K562 (cell line): ENCODE measurements around the gene PCP2. TPM values are rescaled to one million over a fixed set of nuclear protein-coding genes. Genes with fewer than 3 reads are reported as not detected.

Experiments used
- ATF1 ChIP-seq, 2 experiments: fragments of 450-650 bp in 1 of 2; IDR thresholded peaks; 2 replicates each; pipeline ENCODE4 v1.6.1; 2016; ENCODE audit warnings: missing compliant biosample characterization in 1 of 2, missing genetic modification characterization in 1 of 2
- CHCHD3 ChIP-seq: fragments of 250-450 bp; sonication (Bioruptor Pico); IDR thresholded peaks from 2 replicates; pipeline ENCODE4 v2.1.2; 2022; ENCODE audit warnings: mild to moderate bottlenecking
- CREB3 ChIP-seq: fragments of 450-650 bp; conservative IDR thresholded peaks from 2 replicates; pipeline ENCODE4 v1.6.1; 2016; ENCODE audit warnings: missing genetic modification characterization, low read depth, mild to moderate bottlenecking, missing compliant biosample characterization, moderate library complexity
- ESRRA ChIP-seq: fragments of 450-650 bp; IDR thresholded peaks from 2 replicates; pipeline ENCODE4 v1.6.1; 2014; ENCODE audit warnings: low read depth, mild to moderate bottlenecking, moderate library complexity, borderline replicate concordance
- FOXK2 ChIP-seq, 2 experiments: fragments of 450-650 bp; IDR thresholded peaks in 1 of 2; conservative IDR thresholded peaks in 1 of 2; 2 replicates each; pipeline ENCODE4 v1.6.1; 2016; ENCODE audit warnings: low read depth in 2 of 2, mild to moderate bottlenecking in 1 of 2
- HDAC2 ChIP-seq: fragments of 450-650 bp; IDR thresholded peaks from 2 replicates; pipeline ENCODE4 v1.6.1; 2016; ENCODE audit warnings: mild to moderate bottlenecking
- NR0B1 ChIP-seq: fragments of 450-650 bp; IDR thresholded peaks from one replicate; pipeline ENCODE4 v1.6.1; 2018; ENCODE audit warnings: mild to moderate bottlenecking, moderate library complexity; ENCODE audit not compliant: partially characterized antibody
- NR2C1 ChIP-seq, 2 experiments: fragments of 450-650 bp; IDR thresholded peaks; 2 replicates each; pipeline ENCODE4 v1.6.1; 2017; ENCODE audit warnings: mild to moderate bottlenecking in 2 of 2, antibody characterized with exemption in 1 of 2, inconsistent platforms in 1 of 2, missing compliant biosample characterization in 1 of 2, missing genetic modification characterization in 1 of 2
- PRDM10 ChIP-seq: fragments of 450-650 bp; IDR thresholded peaks from 2 replicates; pipeline ENCODE4 v1.6.1; 2018; ENCODE audit not compliant: partially characterized antibody
- RBFOX2 ChIP-seq: fragments of 200-400 bp; formaldehyde crosslinking; IDR thresholded peaks from 2 replicates; pipeline ENCODE4 v1.6.1; 2017; ENCODE audit warnings: low read depth, mild to moderate bottlenecking, low read length, moderate library complexity
- RBM25 ChIP-seq: fragments of 200-400 bp; formaldehyde crosslinking; IDR thresholded peaks from 2 replicates; pipeline ENCODE4 v1.6.1; 2018; ENCODE audit warnings: low read length, low read depth, moderate library complexity; ENCODE audit not compliant: severe bottlenecking
- RCOR1 ChIP-seq, 2 experiments: IDR thresholded peaks; 2 replicates each; pipeline ENCODE4 v1.6.1; 2012; ENCODE audit warnings: low read depth in 2 of 2, low read length in 2 of 2, borderline replicate concordance in 1 of 2, improper control_type of control experiment in 1 of 2
- RFX7 ChIP-seq: fragments of 250-450 bp; sonication (Bioruptor Pico); IDR thresholded peaks from 2 replicates; pipeline ENCODE4 v1.5.1; 2021; ENCODE audit warnings: mild to moderate bottlenecking
- RUNX1 ChIP-seq: sonication (generic); IDR thresholded peaks from 2 replicates; pipeline ENCODE4 v1.6.1; 2016; ENCODE audit warnings: antibody characterized with exemption, low read depth
- SMAD2 ChIP-seq: fragments of 150-350 bp; IDR thresholded peaks from 2 replicates; pipeline ENCODE4 v1.6.1; 2014; ENCODE audit warnings: low read depth, mild to moderate bottlenecking, low read length
- TAF7 ChIP-seq: fragments of 450-650 bp; IDR thresholded peaks from 2 replicates; pipeline ENCODE4 v1.6.1; 2016; ENCODE audit warnings: missing genetic modification characterization, missing compliant biosample characterization
- TCF3 ChIP-seq: sonication (generic); formaldehyde crosslinking; IDR thresholded peaks from 2 replicates; pipeline ENCODE4 v1.4.0; 2020; ENCODE audit warnings: mild to moderate bottlenecking, missing genetic modification reagents
- TEAD4 ChIP-seq, 2 experiments: sonication (generic) in 1 of 2; formaldehyde crosslinking in 1 of 2; IDR thresholded peaks; 2 replicates each; pipeline versions ENCODE4 v1.6.1 to v1.8.0; 2012 to 2022; ENCODE audit warnings: borderline replicate concordance in 1 of 2, inconsistent platforms in 1 of 2, low read length in 1 of 2, mild to moderate bottlenecking in 1 of 2, missing genetic modification reagents in 1 of 2
- TRIM24 ChIP-seq, 2 experiments: fragments of 450-650 bp; IDR thresholded peaks; 2 replicates each; pipeline ENCODE4 v1.6.1; 2016
- ZNF197 ChIP-seq: fragments of 200-800 bp; sonication (Bioruptor generic); IDR thresholded peaks from 2 replicates; pipeline ENCODE4 v1.6.1; 2016; ENCODE audit warnings: low read depth, missing genetic modification characterization, missing compliant biosample characterization
- polyA plus RNA-seq, 8 experiments: library from polyadenylated mRNA; depleted of rRNA in 4 of 8; stranded (reverse) in 5 of 8; unstranded in 3 of 8; fragments of >200 nt; fragmentation: Nextera tagmentation in 2 of 8; fragmentation: Illumina TruSeq in 1 of 8; extraction: Ambion mirVana in 2 of 8; extraction: Trizol in 1 of 8; gene quantifications; 2 replicates each; pipeline versions ENCODE4 v1.2.1 to v1.2.3, GENCODE V29; 2011 to 2014; ENCODE audit warnings: inconsistent platforms in 1 of 8, missing spikeins in 1 of 8
- total RNA-seq, 7 experiments: library from RNA; depleted of rRNA in 6 of 7; stranded (reverse); fragments of >200 nt in 6 of 7; fragmentation: Illumina TruSeq in 2 of 7; extraction: Trizol in 2 of 7; gene quantifications; 2 replicates each; pipeline versions ENCODE4 v1.2.1 to v1.2.3, GENCODE V29; 2011 to 2021; ENCODE audit warnings: low replicate concordance in 1 of 7
- TF ChIP-seq, protein P1 (sequence below): fragments of 450-650 bp; IDR thresholded peaks from 2 replicates; pipeline ENCODE4 v1.6.1; 2016; ENCODE audit warnings: missing biosample characterization, missing genetic modification characterization

PCP2 gene
- total and polyA plus RNA-seq, 9 of the 15 experiments (the other 6 are each of a cell fraction or from before 2014, with no cell fraction given) = 0.17 to 1.3 (median 0.49) TPM; not detected in 3

DNA sequence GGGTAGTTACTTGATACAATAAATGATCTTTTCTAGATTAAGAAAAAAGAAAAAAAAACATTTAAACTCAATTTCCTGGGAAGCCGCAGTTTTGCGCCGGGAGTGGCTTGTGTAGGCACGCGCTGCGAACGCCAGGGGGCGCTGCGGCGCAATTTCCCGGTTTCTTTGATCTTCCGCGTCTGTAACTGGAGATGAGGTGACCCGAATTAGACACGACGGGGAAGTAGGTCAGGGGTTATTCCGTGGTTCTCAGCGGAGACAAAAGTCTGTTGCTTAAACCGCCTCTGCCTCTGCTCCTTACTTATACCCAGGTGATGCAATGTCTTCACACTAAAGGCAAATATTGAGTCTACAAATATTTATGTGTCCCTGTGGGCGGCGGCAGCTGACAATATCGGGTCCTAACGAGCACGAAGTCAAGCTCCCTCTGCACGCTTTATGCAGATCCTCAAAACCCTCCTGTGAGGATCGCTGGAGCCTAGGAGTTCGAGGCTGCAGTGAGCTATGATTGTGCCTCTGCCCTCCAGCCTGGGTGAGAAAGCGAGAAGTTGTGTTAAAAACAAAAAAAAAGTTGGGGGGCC, 18.6 kb upstream of the PCP2 start (continued):
- TF ChIP-seq PRDM10 (peak; percentile 45), RBM25 (no peak), TCF3 (CRISPR knock-in tag) (peak; percentile 25; the same call in 1 of the 2 replicates), RFX7 (no peak), HDAC2 (no peak), CHCHD3 (no peak), TEAD4 (IDR thresholded peaks at IDR 0.05; ENCODE audit: low read length) (peak; percentile 38; the same call in 1 of the 2 replicates), TEAD4 (CRISPR knock-in tag; IDR thresholded peaks at IDR 0.05; ENCODE audit: borderline replicate concordance) (no peak), RBFOX2 (no peak), RUNX1 (no peak), FOXK2 (conservative IDR thresholded peaks at IDR 0.05 in 1 of 2, IDR thresholded peaks at IDR 0.05 in 1 of 2; ENCODE audit: low read depth in 2 of 2) (0 out of 4 replicates have a peak, but pooled peaks of 1 of the 2 experiments have one; percentile 26), NR2C1 (IDR thresholded peaks at IDR 0.05) (peak; percentile 89), NR2C1 (tag; IDR thresholded peaks at IDR 0.05) (peak; percentile 94), TAF7 (tag) (no peak), NR0B1 (no peak), ATF1 (CRISPR knock-in tag; IDR thresholded peaks at IDR 0.05) (no peak), ATF1 (tag; IDR thresholded peaks at IDR 0.05) (peak; percentile 81), SMAD2 (no peak), TRIM24 (IDR thresholded peaks at IDR 0.05) (peak in 1 of 2 experiments; percentile 59; a peak in 1 of 4 replicates), ZNF197 (no peak), ESRRA (peak; percentile 75; the same call in 1 of the 2 replicates), RCOR1 (IDR thresholded peaks at IDR 0.05; ENCODE audit: borderline replicate concordance in 1 of 2, low read depth in 2 of 2, low read length in 2 of 2) (no peak), CREB3 (no peak)
- TF ChIP-seq, protein P1, sequence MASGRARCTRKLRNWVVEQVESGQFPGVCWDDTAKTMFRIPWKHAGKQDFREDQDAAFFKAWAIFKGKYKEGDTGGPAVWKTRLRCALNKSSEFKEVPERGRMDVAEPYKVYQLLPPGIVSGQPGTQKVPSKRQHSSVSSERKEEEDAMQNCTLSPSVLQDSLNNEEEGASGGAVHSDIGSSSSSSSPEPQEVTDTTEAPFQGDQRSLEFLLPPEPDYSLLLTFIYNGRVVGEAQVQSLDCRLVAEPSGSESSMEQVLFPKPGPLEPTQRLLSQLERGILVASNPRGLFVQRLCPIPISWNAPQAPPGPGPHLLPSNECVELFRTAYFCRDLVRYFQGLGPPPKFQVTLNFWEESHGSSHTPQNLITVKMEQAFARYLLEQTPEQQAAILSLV (tag) = peak; percentile 35; the same call in 1 of the 2 replicates
